Endothelial cell of umbilical vein (primary cell): ENCODE measurements around the gene ITGA7.

Experiments
- EZH2 ChIP-seq: IDR thresholded peaks from 2 replicates; pipeline ENCODE4 v1.6.1; 2012; ENCODE audit warnings: borderline replicate concordance, low read depth, mild to moderate bottlenecking, moderate library complexity, low read length, inconsistent platforms; ENCODE audit not compliant: severe bottlenecking
- POLR2A ChIP-seq: IDR thresholded peaks from 2 replicates; pipeline ENCODE4 v1.6.1; 2012; ENCODE audit warnings: low read depth, mild to moderate bottlenecking, control low read depth, low read length
- POLR2AphosphoS5 ChIP-seq: IDR thresholded peaks from 2 replicates; pipeline ENCODE4 v1.6.1; 2012; ENCODE audit warnings: low read depth, mild to moderate bottlenecking, control low read depth, low read length, moderate library complexity; ENCODE audit not compliant: insufficient read depth
- TF ChIP-seq, protein P1 (sequence below), 2 donors: IDR thresholded peaks; 1 replicate in 1 of 2; 2 replicates in 1 of 2; pipeline ENCODE4 v1.5.1; 2011; ENCODE audit warnings: low read length in 2 of 2, mild to moderate bottlenecking in 2 of 2, moderate library complexity in 2 of 2, control low read depth in 1 of 2, inconsistent platforms in 1 of 2, low read depth in 1 of 2; ENCODE audit not compliant: insufficient read depth in 1 of 2; ENCODE audit errors: extremely low read depth in 1 of 2
- TF ChIP-seq, protein P2 (sequence below): IDR thresholded peaks from 2 replicates; pipeline ENCODE4 v1.6.1; 2011; ENCODE audit not compliant: insufficient read depth, insufficient read length

DNA sequence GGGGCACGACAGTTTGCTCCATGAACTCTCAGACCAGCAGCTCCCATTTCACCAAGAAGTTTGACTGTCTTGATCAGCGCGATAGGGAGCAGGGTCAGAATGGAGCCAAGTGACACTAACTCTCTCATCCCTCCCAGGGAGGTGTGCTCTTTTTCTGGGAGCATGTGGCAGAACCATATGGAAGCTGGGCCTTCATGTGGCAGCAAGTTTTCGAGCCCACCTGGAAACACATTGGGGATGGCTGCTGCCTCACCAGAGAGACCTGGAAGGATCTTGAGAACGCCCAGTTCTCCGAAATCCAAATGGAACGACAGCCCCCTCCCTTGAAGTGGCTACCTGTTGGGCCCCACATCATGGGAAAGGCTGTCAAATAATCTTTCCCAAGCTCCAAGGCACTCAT is 24.0 kb downstream of the ITGA7 start:
- TF ChIP-seq, protein P1, sequence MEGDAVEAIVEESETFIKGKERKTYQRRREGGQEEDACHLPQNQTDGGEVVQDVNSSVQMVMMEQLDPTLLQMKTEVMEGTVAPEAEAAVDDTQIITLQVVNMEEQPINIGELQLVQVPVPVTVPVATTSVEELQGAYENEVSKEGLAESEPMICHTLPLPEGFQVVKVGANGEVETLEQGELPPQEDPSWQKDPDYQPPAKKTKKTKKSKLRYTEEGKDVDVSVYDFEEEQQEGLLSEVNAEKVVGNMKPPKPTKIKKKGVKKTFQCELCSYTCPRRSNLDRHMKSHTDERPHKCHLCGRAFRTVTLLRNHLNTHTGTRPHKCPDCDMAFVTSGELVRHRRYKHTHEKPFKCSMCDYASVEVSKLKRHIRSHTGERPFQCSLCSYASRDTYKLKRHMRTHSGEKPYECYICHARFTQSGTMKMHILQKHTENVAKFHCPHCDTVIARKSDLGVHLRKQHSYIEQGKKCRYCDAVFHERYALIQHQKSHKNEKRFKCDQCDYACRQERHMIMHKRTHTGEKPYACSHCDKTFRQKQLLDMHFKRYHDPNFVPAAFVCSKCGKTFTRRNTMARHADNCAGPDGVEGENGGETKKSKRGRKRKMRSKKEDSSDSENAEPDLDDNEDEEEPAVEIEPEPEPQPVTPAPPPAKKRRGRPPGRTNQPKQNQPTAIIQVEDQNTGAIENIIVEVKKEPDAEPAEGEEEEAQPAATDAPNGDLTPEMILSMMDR (IDR thresholded peaks at IDR 0.05; ENCODE audit: extremely low read depth in 1 of 2, insufficient read depth in 1 of 2, low read depth in 1 of 2, low read length in 2 of 2): no peak
- TF ChIP-seq POLR2AphosphoS5 (no peak), POLR2A (no peak), EZH2 (no peak)
- TF ChIP-seq, protein P2, sequence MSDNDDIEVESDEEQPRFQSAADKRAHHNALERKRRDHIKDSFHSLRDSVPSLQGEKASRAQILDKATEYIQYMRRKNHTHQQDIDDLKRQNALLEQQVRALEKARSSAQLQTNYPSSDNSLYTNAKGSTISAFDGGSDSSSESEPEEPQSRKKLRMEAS: no peak
